ENCODE measurements around the gene SIGLECL1.

SIGLECL1 gene

GRCh38 chr19:51252306-51253079 is 1.6 kb downstream of the SIGLECL1 start:
- no peak for DNase-seq (ENCODE audit: low spot score)

GRCh38 chr19:51253088-51253806 is 2.4 kb downstream of the SIGLECL1 start:
- no peak for DNase-seq (ENCODE audit: low spot score)

DNA sequence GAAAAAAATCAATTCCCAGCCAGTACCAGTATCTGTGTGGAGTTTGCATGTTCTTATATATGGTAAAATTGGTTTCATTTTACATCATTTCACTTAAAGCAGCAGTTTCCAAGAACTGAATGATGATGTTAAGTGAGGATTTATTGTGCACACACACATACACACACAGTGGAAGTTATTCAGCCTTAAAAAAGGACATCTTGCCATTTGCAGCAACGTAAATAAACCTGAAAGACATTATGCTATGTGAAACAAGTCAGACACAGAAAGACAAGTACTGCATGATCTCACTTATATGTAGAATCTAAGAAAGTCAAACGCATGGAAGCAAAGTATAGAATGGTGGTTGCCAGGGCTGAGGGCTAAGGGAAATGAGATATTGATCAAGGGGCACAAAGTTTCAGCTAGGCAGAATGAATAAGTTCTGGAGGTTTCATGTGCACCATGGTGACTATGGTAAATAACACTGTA is 5.3 kb downstream of the SIGLECL1 start:
- DNase-seq (ENCODE audit: low spot score): no peak

DNA sequence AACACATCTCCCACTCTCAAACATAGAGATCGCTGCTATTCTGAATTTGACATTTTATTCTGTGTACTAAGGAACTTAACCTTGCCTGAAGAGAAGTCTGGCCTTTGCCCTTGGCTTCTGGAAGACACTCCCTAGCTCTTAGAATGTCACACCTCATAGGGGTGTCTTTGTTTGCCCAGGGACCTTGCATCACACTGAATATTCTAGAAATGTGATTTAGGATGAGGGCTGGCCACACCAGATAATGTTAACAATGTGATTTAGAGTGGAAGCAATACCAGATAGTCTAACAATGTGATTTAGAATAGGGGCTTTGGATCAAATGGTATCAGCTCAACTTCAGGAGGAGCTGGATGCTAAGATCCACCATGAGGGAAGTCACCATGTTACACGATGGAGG is 6.6 kb downstream of the SIGLECL1 start:
- DNase-seq (ENCODE audit: low spot score): no peak

- DNase-seq (ENCODE audit: low spot score): no peak
Measured at GRCh38 chr19:51258165-51259160, 7.6 kb downstream of the SIGLECL1 start.

DNA sequence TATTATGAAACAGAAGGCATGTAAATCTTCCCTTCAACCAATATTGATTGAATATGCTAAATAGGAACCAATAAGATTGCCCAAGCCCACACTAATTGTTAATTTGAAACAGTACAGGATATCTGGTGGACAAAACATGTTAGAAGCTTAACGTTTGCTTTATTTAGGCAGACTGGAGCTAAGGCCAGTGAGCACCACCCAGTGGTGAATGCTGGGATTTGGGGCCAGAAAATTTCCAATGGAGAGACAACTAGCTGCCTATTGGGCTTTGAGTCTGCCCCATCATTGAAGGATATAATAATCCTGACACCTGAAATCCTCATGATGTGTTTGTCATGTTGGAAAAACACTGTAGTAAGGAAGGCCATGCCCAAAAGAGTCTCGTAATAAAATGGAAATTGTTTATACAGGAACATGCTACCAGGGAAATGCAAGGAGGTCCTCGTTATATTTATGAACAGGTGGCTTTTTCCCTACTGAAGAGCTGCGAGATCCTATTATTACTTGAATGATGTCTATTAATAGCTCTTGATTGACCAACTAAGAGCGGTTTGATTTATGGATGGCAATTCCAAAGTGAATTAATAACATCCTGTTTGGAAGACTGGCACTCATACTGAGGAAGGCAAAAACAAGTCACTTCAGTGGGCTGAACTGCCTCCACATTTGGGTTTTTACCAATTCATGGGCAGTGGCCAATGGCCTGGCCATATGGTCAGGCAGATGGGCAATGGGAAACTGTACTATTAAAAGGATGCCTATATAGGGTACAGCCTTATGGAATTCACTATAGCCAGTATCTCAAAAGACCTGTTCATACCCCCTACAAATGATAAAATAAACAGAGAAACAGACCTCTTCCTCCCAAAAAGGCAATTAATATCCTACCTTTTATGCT is 8.7 kb downstream of the SIGLECL1 start:
- DNase-seq (ENCODE audit: low spot score): peak; percentile 67

DNA sequence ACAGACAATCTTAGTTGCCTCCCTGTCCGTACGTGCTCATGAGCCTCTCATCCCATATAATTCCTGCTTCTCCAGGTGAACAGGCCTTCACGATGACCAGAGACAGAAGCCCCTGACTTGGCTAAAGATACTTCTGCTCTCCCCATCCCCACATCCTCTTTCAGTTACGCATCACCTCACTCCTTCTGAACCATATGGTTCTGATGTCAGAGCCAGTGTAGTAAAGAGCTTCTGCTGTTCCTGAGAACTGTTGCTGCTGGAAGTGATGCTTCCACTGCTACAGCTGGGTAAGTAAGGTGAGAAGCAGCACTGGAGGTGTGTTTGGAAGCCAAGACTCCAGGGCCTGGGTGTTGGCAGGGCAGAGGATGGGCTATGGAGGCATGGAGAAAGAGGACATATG is 12.9 kb downstream of the SIGLECL1 start:
- no peak for DNase-seq (ENCODE audit: low spot score)

GRCh38 chr19:51271067-51271466 is 20.2 kb downstream of the SIGLECL1 start:
- DNase-seq (ENCODE audit: low spot score): peak; percentile 33

- no peak for DNase-seq (ENCODE audit: low spot score)
Measured at GRCh38 chr19:51272183-51272810, 21.4 kb downstream of the SIGLECL1 start.

DNA sequence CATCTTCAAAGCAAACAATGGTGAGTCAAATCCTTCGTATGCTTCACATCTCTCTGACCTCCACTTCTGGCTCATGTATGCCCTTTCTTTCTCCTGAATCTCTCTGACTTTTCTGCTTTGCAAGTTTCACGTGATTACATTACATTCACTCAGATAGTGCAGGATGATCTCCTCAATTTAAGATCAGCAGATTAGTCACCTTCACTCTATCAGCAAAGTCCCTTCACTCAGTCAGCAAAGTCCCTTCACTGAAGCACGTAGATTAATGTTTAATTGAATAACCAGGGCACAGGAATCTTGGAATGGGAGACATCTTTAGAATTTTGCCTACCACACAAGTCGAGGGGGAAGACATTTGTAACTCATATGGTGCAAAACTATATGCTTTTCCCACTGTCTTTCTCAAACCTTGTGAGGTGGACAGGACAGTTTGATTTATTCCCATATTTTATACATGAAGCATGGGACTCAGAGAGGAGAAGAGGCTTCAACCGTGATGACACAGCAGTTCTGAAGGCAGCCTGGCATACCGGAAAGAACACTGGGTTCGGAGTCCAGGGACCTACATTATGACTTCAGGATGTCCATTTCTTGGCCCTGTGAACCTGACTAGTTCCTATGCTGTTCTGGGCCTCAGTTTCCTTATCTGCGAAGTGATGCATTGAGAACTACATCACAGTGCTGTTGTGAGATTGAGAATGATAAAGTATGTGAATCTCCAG is 23.3 kb downstream of the SIGLECL1 start:
- DNase-seq (ENCODE audit: low spot score): no peak

- DNase-seq (ENCODE audit: low spot score): no peak
Measured at GRCh38 chr19:51277112-51277511, 26.2 kb downstream of the SIGLECL1 start.

DNA sequence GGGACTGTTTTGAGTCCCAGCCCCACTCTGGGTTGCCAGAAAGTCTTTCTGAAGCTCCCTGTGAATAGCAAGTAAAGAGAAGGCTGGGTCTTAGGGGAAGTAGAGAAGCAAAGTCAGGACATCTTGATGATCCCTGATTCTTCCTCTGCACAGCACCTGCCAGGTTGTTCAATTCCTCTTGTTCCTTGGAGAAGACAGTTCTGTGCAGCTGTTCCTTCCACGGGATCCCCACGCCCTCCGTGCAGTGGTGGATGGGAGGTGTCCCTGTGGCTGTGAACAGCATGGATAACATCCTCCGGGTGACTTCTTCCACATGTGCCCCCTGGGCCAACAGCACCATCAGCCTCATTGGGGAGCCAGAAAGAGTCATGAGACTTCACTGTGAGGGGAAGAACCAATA is 31.5 kb downstream of the SIGLECL1 start:
- DNase-seq (ENCODE audit: low spot score): no peak

- no peak for DNase-seq (ENCODE audit: low spot score)
Measured at GRCh38 chr19:51285682-51286081, 34.8 kb downstream of the SIGLECL1 start.

- no peak for DNase-seq (ENCODE audit: low spot score)
Measured at GRCh38 chr19:51289635-51290034, 38.8 kb downstream of the SIGLECL1 start.

- no peak for DNase-seq (ENCODE audit: low spot score)
Measured at GRCh38 chr19:51292971-51293370, 42.1 kb downstream of the SIGLECL1 start.

- no peak for DNase-seq (ENCODE audit: low spot score)
Measured at GRCh38 chr19:51293571-51294210, 42.8 kb downstream of the SIGLECL1 start.

DNA sequence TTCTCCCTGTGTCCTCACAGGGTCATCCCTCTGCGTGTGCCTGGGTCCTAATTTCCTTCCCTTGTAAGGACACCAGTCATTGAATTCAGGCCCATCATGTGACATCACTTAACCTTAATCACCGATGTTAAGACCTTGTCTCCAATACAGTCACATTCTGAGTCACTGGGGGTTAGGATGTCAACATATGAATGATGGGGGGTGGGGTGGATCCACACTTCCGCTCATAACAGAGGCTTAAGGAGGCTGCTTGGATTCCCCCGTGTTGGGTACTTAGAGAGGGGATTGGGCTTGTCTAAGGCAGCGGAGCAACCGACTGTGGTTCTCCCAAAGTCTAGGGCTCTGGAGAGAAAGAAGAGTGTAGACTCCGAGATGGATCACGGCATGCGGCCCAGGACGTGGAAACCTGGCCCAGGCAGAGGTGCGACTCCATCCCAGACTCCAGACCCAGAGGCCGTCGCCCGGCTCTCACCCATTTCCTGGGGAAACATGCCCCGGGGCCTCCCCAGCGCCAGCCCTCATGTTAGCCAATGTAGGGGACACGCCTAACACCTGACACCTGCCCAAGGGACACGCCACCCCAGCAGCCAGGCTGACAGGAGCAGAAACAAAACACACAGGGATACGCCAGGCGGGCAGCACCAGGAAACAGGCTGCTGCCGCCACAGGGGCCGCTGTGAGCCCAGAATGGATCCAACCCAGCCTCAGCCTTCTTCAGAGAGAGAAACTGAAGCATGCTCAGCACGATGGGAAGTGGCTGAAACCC is 43.5 kb downstream of the SIGLECL1 start:
- no peak for DNase-seq (ENCODE audit: low spot score)

GRCh38 chr19:51294977-51295375 is 44.1 kb downstream of the SIGLECL1 start:
- no peak for DNase-seq (ENCODE audit: low spot score)
